H9 (cell line): ENCODE data around the gene FEZ2. TPM values are rescaled to one million over a fixed set of nuclear protein-coding genes. Genes with fewer than 3 reads are reported as not detected.

ENCODE experiments used
- DNase-seq: peaks from one replicate; pipeline ENCODE4 v3.0.0-alpha.2; 2017
- H2AFZ ChIP-seq: one replicate; pipeline ENCODE4 v1.6.1; 2013; ENCODE audit warnings: mild to moderate bottlenecking, low read length, control low read depth, moderate library complexity
- H2AK5ac ChIP-seq: 2 replicates; pipeline ENCODE4 v1.6.1; 2013; ENCODE audit warnings: low read length, control low read depth, mixed read lengths; ENCODE audit not compliant: insufficient read length
- H2BK120ac ChIP-seq: one replicate; pipeline ENCODE4 v1.6.1; 2013; ENCODE audit warnings: low read depth, mild to moderate bottlenecking, low read length, control low read depth, inconsistent platforms; ENCODE audit not compliant: poor library complexity, severe bottlenecking
- H2BK12ac ChIP-seq: 2 replicates; pipeline ENCODE4 v1.6.1; 2013; ENCODE audit warnings: low read length, control low read depth, mixed read lengths, low read depth; ENCODE audit not compliant: insufficient read length
- H2BK15ac ChIP-seq: 2 replicates; pipeline ENCODE4 v1.6.1; 2013; ENCODE audit warnings: low read depth, low read length, control low read depth
- H2BK20ac ChIP-seq: one replicate; pipeline ENCODE4 v1.6.1; 2013; ENCODE audit warnings: low read depth, mild to moderate bottlenecking, low read length, control low read depth, inconsistent platforms; ENCODE audit not compliant: poor library complexity, severe bottlenecking
- H2BK5ac ChIP-seq: 2 replicates; pipeline ENCODE4 v1.6.1; 2013; ENCODE audit warnings: low read length, control low read depth, mixed read lengths; ENCODE audit not compliant: insufficient read length
- H3K14ac ChIP-seq: 2 replicates; pipeline ENCODE4 v1.6.1; 2013; ENCODE audit warnings: low read length, control low read depth; ENCODE audit not compliant: insufficient read depth
- H3K18ac ChIP-seq: 2 replicates; pipeline ENCODE4 v1.6.1; 2013; ENCODE audit warnings: low read depth, mild to moderate bottlenecking, mixed read lengths, low read length, control low read depth; ENCODE audit not compliant: insufficient read length
- H3K23ac ChIP-seq: 2 replicates; pipeline ENCODE4 v1.6.1; 2013; ENCODE audit warnings: low read length, control low read depth, mixed read lengths, low read depth; ENCODE audit not compliant: insufficient read length
- H3K23me2 ChIP-seq: 2 replicates; pipeline ENCODE4 v1.6.1; 2013; ENCODE audit warnings: low read depth, mild to moderate bottlenecking, mixed read lengths, low read length, control low read depth; ENCODE audit not compliant: insufficient read length, poor library complexity, severe bottlenecking
- H3K27ac ChIP-seq: 2 replicates; pipeline ENCODE4 v1.5.1; 2013; ENCODE audit warnings: low read length, control low read depth, mixed read lengths, low read depth; ENCODE audit not compliant: insufficient read length
- H3K27me3 ChIP-seq: 2 replicates; pipeline ENCODE4 v1.6.1; 2013; ENCODE audit warnings: low read length, control low read depth, inconsistent platforms; ENCODE audit not compliant: insufficient read depth
- H3K4ac ChIP-seq: 2 replicates; pipeline ENCODE4 v1.6.1; 2013; ENCODE audit warnings: low read depth, mild to moderate bottlenecking, control low read depth, inconsistent platforms, low read length, moderate library complexity
- H3K4me1 ChIP-seq: 2 replicates; pipeline ENCODE4 v1.6.1; 2013; ENCODE audit warnings: low read length, control low read depth, inconsistent platforms; ENCODE audit not compliant: insufficient read depth
- H3K4me2 ChIP-seq: 2 replicates; pipeline ENCODE4 v1.6.1; 2013; ENCODE audit warnings: low read length, control low read depth, mixed read lengths; ENCODE audit not compliant: insufficient read length, insufficient read depth
- H3K56ac ChIP-seq: 2 replicates; pipeline ENCODE4 v1.6.1; 2013; ENCODE audit warnings: low read depth, mild to moderate bottlenecking, mixed read lengths, low read length, control low read depth; ENCODE audit not compliant: insufficient read length
- H3K79me1 ChIP-seq: 2 replicates; pipeline ENCODE4 v1.6.1; 2013; ENCODE audit warnings: low read depth, mild to moderate bottlenecking, moderate library complexity, low read length, control low read depth, inconsistent platforms; ENCODE audit not compliant: insufficient read depth, poor library complexity, severe bottlenecking
- H3K79me2 ChIP-seq: 2 replicates; pipeline ENCODE4 v1.6.1; 2013; ENCODE audit warnings: low read length, control low read depth, inconsistent platforms; ENCODE audit not compliant: insufficient read depth
- H3K9ac ChIP-seq: 2 replicates; pipeline ENCODE4 v1.6.1; 2013; ENCODE audit warnings: low read length, control low read depth, mixed read lengths; ENCODE audit not compliant: insufficient read length; ENCODE audit errors: extremely low read depth
- H3K9me3 ChIP-seq: one replicate; pipeline ENCODE4 v1.6.1; 2013; ENCODE audit warnings: low read depth, low read length, inconsistent platforms; ENCODE audit not compliant: control insufficient read depth
- H3T11ph ChIP-seq: one replicate; pipeline ENCODE4 v1.6.1; 2013; ENCODE audit warnings: mild to moderate bottlenecking, low read length, control low read depth, inconsistent platforms
- H4K20me1 ChIP-seq: one replicate; pipeline ENCODE4 v1.6.1; 2013; ENCODE audit not compliant: control insufficient read depth, insufficient read length, insufficient read depth
- H4K5ac ChIP-seq: 2 replicates; pipeline ENCODE4 v1.6.1; 2013; ENCODE audit warnings: low read depth, mild to moderate bottlenecking, mixed read lengths, low read length, control low read depth; ENCODE audit not compliant: insufficient read length
- H4K8ac ChIP-seq: replicated peaks from 2 replicates; pipeline ENCODE4 v1.6.1; 2013; ENCODE audit warnings: low read length, control low read depth, mixed read lengths, low read depth; ENCODE audit not compliant: insufficient read length
- H4K91ac ChIP-seq: 2 replicates; pipeline ENCODE4 v1.6.1; 2013; ENCODE audit warnings: low read depth, mild to moderate bottlenecking, moderate library complexity, mixed read lengths, low read length, control low read depth; ENCODE audit not compliant: insufficient read length
- H3K27ac Mint-ChIP-seq, 3 experiments: 2 replicates in 2 of 3; 3 replicates in 1 of 3; pipeline ENCODE4 v1.8.0; 2020 to 2021; ENCODE audit warnings: mixed read lengths in 3 of 3, mild to moderate bottlenecking in 1 of 3, moderate library complexity in 1 of 3
- H3K27me3 Mint-ChIP-seq: 2 replicates; pipeline ENCODE4 v1.8.0; 2021; ENCODE audit warnings: low read depth, mild to moderate bottlenecking, moderate library complexity, mixed read lengths
- H3K36me3 Mint-ChIP-seq, 3 experiments: 2 replicates in 2 of 3; 3 replicates in 1 of 3; pipeline ENCODE4 v1.8.0; 2020 to 2021; ENCODE audit warnings: low read depth in 3 of 3, mixed read lengths in 3 of 3; ENCODE audit not compliant: insufficient read depth in 1 of 3
- H3K4me1 Mint-ChIP-seq, 2 experiments: 2 replicates each; pipeline ENCODE4 v1.8.0; 2020; ENCODE audit warnings: mixed read lengths in 2 of 2
- H3K4me3 Mint-ChIP-seq, 2 experiments: 2 replicates in 1 of 2; 3 replicates in 1 of 2; pipeline ENCODE4 v1.8.0; 2020 to 2021; ENCODE audit warnings: mild to moderate bottlenecking in 2 of 2, mixed read lengths in 2 of 2, moderate library complexity in 1 of 2
- H3K9me3 Mint-ChIP-seq, 2 experiments: 2 replicates in 1 of 2; 3 replicates in 1 of 2; pipeline ENCODE4 v1.8.0; 2020; ENCODE audit warnings: mild to moderate bottlenecking in 2 of 2, mixed read lengths in 2 of 2, moderate library complexity in 1 of 2
- WGBS: extraction: QIAGEN DNeasy Blood & Tissue Kit; methylation state at CpG from one replicate; pipeline ENCODE4 v1.1.7; 2013; ENCODE audit warnings: missing lambda C conversion rate, low lambda C conversion rate, mixed read lengths; ENCODE audit not compliant: insufficient read length; ENCODE audit errors: extremely low coverage; 5-methylcytosine and 5-hydroxymethylcytosine counted together
- total RNA-seq: library from RNA; stranded (reverse); gene quantifications from 2 replicates; pipeline ENCODE4 v1.2.1, GENCODE V29; 2021
- TF ChIP-seq, protein P1 (sequence below): fragments of 200-600 bp; sonication (generic); conservative IDR thresholded peaks from 3 replicates; pipeline ENCODE4 v1.8.0; 2021; ENCODE audit warnings: antibody characterized with exemption, mild to moderate bottlenecking

Gene FEZ2
- total RNA-seq, 1 experiment from 2014 or later, result 27.7 TPM

DNA sequence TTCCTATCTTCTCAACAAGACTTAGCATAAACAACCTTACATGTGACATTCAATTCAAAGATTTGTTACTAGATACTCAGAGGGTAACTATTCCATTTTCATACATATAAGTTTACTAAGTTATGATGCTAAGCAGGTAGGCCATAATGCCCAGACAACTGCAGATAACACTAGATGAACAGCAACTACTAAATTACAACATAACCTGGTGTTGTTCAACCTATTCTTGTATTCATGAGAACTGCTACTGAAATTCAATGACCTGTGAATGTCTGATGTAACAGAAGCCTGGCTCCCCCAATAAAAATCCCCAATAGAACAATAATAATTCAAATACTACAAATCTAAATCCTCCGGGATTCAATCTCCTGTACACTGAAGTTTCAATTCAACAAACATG is 24.8 kb downstream of the FEZ2 start:
- Histone ChIP-seq H3K4me1 (peaks cover 2% of the 10 kb centered on the region; the same call in 1 of the 2 replicates), H3T11ph (no peak overlapping the region), H2BK15ac (no peak overlapping the region), H3K23ac (no peak overlapping the region), H3K14ac (no peak overlapping the region), H4K5ac (no peak overlapping the region), H4K8ac (no peak overlapping the region), H3K56ac (no peak overlapping the region), H3K4ac (no peak overlapping the region), H3K9me3 (no peaks in the 10 kb centered on the region), H3K23me2 (no peaks in the 10 kb centered on the region), H2AK5ac (no peak overlapping the region), H3K79me2 (no peaks in the 10 kb centered on the region), H4K91ac (no peak overlapping the region), H3K79me1 (no peaks in the 10 kb centered on the region), H4K20me1 (no peaks in the 10 kb centered on the region), H3K18ac (no peak overlapping the region), H2BK12ac (no peak overlapping the region), H2AFZ (no peak overlapping the region), H3K27ac (no peak overlapping the region), H3K27me3 (no peaks in the 10 kb centered on the region), H2BK20ac (no peak overlapping the region), H2BK120ac (no peak overlapping the region), H3K9ac (no peak overlapping the region), H3K4me2 (no peak overlapping the region), H2BK5ac (no peak overlapping the region)
- TF ChIP-seq, protein P1, sequence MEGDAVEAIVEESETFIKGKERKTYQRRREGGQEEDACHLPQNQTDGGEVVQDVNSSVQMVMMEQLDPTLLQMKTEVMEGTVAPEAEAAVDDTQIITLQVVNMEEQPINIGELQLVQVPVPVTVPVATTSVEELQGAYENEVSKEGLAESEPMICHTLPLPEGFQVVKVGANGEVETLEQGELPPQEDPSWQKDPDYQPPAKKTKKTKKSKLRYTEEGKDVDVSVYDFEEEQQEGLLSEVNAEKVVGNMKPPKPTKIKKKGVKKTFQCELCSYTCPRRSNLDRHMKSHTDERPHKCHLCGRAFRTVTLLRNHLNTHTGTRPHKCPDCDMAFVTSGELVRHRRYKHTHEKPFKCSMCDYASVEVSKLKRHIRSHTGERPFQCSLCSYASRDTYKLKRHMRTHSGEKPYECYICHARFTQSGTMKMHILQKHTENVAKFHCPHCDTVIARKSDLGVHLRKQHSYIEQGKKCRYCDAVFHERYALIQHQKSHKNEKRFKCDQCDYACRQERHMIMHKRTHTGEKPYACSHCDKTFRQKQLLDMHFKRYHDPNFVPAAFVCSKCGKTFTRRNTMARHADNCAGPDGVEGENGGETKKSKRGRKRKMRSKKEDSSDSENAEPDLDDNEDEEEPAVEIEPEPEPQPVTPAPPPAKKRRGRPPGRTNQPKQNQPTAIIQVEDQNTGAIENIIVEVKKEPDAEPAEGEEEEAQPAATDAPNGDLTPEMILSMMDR, result no peak
- Mint-ChIP-seq H3K4me1 (peaks cover 14 to 19% of the 10 kb centered on the region in 2 experiments), H3K9me3 (no peaks in the 10 kb centered on the region), H3K36me3 (peaks cover 4 to 24% (median 21%) of the 10 kb centered on the region in 3 experiments; a peak in 6 of 7 replicates), H3K27me3 (no peaks in the 10 kb centered on the region), H3K4me3 (no peak overlapping the region), H3K27ac (peak overlapping the region in 2 of 3 experiments; percentile 45 to 69; a peak in 5 of 7 replicates)
- WGBS, result no CpG with 5 or more reads among the region's 1 CpG
- DNase-seq, result no peak
